ENCODE results near the gene ARID4A.
"Not testable (repeated sequence)": the region's sequence is repeated elsewhere in the genome, so short reads cannot be mapped to it uniquely, and the experiment has no call there.

The ARID4A gene, protein sequence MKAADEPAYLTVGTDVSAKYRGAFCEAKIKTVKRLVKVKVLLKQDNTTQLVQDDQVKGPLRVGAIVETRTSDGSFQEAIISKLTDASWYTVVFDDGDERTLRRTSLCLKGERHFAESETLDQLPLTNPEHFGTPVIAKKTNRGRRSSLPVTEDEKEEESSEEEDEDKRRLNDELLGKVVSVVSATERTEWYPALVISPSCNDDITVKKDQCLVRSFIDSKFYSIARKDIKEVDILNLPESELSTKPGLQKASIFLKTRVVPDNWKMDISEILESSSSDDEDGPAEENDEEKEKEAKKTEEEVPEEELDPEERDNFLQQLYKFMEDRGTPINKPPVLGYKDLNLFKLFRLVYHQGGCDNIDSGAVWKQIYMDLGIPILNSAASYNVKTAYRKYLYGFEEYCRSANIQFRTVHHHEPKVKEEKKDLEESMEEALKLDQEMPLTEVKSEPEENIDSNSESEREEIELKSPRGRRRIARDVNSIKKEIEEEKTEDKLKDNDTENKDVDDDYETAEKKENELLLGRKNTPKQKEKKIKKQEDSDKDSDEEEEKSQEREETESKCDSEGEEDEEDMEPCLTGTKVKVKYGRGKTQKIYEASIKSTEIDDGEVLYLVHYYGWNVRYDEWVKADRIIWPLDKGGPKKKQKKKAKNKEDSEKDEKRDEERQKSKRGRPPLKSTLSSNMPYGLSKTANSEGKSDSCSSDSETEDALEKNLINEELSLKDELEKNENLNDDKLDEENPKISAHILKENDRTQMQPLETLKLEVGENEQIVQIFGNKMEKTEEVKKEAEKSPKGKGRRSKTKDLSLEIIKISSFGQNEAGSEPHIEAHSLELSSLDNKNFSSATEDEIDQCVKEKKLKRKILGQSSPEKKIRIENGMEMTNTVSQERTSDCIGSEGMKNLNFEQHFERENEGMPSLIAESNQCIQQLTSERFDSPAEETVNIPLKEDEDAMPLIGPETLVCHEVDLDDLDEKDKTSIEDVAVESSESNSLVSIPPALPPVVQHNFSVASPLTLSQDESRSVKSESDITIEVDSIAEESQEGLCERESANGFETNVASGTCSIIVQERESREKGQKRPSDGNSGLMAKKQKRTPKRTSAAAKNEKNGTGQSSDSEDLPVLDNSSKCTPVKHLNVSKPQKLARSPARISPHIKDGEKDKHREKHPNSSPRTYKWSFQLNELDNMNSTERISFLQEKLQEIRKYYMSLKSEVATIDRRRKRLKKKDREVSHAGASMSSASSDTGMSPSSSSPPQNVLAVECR

DNA sequence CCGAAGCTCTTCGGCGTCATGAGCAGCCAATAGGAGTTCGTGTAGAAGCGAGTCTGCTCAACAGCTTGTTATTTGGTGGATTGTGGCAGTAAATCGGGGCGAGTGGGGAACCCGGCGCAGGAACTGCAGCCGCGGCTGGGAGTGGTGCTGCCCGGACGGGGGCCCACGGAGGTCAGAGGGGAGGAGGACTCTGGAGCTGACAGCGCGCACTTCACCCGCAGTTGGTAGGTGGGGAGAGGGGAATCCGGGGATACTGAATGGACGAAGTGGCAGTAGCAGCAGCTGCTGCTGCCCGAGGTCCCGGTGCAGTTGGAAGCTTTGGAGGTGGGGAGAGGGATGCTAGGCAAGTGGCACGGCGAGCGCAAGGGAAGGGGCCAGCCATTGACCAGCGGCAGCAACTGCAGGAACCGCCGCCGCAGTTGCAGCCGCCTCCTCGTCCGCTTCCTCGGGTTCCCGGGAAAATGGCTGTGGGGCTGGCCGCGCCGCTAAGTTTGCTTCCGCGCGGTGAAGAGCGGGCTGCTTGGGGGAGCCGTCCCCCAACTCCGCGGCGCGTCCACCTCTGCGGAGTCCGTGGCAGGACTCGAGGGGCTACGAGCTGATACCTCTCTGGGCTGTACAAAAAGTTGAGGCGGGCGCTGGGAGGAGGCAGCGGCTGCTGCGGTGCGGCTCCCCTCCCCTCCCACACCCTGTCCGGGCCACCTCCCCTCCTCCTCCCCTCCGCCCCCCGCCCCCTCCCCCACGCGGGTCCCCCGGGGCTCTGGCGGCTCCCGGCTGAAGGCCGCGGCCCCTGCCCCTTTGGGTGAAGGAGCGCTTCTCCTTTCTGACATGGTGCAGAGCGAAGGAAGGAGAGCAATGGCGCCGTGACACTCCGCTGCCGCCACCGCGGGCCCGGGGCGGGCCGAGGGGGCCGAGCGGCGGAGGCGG, at the start of gene ARID4A:
TSS of gene ARID4A (plus strand) at position 79 of the 924 bp plus-strand sequence. CDS start 1,300 bp downstream, outside the sequence.
- DNase-seq (ENCODE audit: low spot score): peak; percentile 39

DNA sequence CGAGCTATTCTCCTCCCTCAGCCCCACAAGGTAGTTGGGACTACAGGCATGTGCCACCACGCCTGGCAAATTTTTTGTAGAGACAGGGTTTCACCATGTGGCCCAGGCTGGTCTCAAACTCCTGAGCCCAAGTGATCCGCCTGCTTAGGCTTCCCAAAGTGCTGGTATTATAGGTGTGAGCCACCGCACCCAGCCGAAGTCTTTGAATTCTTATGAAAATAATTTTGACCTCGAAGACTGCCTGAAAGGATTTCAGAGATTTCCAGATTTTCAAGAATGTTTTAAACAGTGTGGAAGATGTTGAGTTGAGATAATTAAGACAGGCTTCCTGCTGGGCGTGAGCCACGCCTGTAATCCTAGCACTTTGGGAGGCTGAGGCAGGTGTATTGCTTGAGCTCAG, 48.7 kb upstream of the ARID4A start:
- DNase-seq (ENCODE audit: low spot score): no peak

DNA sequence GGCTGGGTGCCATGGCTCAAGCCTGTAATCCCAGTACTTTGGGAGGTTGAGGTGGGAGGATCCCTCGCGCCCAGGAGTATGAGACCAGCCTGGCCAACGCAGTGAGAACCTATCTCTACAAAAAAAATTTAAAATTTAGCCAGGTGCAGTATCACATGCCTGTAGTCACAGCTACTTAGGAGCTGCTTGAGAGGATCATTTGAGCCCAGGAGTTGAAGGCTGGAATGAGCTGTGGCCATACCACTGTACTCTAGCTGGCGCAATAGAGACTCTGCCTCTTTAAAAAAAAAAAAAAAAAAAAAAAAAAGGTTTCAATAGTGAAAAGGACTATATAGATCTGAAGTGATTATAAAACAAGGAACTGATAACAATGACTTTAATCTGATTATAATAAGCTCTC, 40.2 kb upstream of the ARID4A start:
- DNase-seq (ENCODE audit: low spot score): no peak

DNA sequence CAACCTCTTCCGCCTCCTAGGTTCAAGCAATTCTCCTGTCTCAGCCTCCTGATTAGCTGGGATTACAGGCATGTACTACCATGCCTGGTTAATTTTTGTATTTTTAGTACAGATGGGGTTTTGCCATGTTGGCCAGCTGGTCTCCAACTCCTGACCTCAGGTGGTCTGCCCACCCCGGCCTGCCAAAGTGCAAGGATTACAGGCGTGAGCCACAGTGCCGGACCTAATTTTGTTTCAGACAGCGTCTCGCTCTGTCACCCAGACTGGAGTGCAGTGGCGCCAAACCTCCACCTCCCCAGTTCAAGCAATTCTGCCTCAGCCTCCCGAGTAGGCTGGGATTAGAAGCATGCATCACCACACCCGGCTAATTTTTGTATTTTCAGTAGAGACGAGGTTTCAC, 36.4 kb upstream of the ARID4A start:
- not testable (repeated sequence) for DNase-seq (ENCODE audit: low spot score)

DNA sequence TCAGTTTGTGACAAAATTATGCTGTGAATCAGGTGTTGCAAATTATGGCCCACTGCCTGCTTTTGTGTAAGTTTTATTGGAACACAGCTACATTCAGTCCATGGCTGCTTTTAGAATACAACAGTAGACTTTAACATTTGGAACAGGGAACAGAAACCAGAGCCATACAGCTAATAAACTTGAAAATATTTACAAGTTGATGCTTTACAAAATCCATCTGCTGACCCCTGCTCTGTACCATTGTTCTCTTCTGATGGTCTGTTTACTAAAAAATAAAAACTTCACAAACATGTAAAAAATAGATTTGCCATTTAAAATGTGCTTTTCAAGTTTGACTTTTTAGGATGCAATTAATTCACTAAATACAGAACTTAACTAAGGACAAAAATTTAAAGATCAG, 33.0 kb upstream of the ARID4A start:
- no peak for DNase-seq (ENCODE audit: low spot score)

DNA sequence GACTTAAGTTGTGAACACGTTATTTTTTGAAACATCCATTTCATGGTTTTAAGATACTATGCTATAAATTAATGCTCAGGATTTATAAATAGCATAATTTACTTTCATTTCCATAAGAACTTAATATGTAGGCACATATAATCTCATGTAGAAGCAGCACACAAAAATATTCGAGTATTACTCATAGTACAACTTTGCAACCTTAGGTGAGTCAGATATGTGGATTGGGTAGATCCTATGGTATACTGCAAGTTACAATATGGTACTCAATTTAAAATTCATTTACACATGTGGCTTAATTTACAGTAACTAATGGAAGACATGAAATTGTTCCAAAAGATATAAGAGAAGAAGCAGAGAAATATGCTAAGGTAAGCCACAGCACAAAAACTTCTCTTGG, 27.7 kb upstream of the ARID4A start:
- no peak for DNase-seq (ENCODE audit: low spot score)

DNA sequence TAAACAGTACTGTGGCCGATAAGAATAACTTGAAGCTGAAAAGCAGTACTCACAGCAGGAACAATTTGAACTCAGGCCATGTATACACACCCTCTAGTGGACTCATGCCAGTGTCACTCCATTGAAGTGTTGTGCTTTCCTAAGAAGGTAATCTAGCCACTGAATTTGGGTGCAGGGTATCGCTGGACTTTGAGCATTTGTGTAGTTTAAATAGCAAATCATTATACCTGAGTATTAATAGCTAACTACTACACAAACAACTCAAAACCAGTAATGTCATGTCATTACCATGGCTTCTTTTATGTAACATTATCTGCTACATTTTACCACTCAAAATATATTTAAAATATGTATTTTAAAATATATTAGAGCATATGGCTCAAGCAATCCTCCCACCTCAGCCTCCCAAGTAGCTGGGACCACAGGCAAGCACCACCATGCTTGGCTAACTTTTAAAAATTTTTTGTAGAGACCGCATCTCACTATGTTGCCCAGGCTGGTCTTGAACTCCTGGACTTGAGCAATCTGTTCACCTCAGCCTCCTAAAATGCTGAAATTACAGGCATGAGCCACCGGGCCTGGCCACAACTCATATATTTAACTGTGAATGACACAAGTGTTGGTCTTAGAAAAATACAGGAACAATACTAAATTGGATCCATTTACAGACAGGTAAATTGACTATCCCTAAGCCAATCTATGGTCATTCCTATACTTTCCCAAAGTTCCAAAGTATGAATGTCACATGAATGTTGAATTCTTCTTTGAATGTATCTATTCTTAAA, 25.6 kb upstream of the ARID4A start:
- DNase-seq (ENCODE audit: low spot score): peak; percentile 55

DNA sequence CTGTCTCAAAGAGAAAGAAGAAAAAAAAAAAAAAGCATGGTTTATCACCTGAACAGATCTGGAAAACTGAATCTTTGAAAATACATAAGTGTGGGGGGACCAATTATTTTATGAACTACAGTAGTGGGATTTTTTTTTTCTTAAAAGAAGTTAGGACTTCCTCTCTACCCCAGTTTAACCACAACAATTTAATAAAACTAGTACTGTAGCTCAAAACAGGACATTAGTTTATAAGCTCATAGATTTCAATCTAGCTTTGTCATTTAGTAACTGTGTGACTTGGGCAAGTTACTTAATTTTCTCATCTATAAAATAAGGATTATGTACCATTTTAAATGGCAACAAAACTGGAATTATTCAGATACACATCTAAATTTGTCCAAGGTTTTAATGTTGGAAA, 23.5 kb upstream of the ARID4A start:
- DNase-seq (ENCODE audit: low spot score): no peak

DNA sequence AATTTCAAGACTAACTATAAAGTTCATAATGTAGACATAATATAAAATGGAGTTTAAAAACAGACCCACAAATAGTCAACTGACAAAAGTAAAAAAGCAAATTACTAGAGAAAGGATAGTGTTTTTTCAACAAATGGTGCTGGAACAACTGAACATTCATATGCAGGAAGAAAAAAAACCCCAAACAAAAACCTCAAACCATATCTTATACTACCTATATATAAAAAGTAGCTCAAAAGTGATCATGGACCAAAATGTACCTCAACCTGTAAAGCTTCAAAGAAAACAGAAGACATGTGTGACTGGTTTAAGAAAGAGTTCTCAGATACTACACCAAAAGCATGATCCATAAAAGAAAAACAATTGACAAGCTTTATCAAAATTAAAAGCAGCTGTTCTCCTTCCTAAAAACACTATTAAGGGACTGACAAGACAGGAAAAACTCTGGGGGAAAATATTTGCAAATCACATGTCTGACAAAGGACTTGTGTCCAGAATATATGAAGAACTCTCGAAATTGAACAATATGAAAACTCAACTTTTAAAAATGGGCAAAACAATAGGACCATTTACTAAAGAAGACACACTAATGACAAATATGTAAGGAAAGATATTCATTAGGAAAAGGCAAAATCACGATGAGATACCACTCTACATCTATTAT, 22.7 kb upstream of the ARID4A start:
- DNase-seq (ENCODE audit: low spot score): no peak

DNA sequence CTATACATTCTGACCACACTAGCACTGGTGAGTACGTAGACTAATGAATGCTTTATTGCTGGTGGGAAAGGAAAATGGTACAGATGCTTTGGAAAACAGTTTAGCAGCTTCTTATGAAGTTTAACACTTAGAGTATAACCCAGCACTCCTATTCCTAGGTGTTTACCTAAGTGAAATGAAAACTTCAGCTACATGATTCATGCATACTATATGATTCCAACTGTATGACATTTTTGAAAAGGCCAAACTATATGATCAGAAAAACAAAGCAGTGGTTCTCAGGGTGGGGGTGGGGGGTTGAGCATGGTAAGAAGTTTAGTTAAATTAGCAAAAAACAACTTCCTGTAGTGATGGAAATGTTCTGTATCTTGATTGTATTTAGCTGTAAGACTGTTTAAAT, 22.1 kb upstream of the ARID4A start:
- DNase-seq (ENCODE audit: low spot score): no peak

DNA sequence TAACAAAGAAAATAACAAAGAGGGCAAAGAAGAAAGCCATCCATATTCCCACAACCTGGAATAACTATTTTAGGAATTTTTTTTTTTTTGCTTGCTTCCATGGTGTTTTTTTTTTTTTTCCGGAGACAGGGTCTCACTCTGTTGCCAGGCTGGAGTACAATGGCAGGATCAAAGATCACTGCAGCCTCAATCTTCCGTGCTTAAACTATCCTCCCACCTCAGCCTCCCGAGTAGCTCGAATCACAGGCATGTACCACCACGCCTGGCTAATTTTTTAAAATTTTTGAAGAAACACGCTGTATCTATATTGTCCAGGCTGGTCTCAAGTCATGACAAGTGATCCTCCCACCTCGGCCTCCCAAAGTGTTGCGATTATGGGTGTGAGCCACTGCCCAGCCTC, 20.2 kb upstream of the ARID4A start:
- DNase-seq (ENCODE audit: low spot score): no peak

DNA sequence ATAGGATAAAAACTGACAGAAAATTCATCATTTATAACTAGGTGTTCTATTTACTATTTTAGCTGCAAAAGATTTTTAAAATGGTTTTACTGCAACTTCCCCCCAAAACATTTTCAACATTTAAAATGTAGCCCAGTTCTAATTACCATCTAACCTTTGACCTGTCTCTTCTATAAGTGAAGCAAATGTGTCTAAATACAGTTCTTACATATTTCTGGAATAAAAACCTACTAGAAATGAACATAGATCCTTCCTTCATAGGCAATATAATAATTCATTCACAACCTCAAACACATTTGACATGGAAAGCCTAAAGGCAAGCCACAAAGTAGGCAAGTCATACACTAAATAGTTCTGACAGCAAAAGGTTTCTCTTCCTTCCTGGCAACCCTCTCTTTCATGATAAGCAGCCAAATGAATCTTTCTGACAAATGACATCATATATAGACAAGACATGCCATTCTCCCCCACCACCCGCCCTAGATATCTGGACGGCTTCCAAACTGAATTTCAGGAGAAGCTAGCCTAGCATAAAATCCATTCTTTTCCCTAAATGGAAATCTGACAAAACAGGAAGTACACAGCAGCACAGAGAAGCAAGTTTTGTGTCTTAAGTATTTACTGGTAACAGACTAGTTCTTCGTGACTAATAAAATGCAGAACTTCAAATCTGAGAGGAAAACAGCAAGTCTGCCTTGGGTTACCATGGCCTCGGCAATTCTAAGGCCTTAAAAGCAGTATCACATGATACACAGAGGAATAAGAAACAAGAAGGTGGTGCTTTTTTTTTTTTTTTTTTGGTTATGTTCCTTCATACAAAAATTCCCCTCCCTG, 17.2 kb upstream of the ARID4A start:
- DNase-seq (ENCODE audit: low spot score): no peak

DNA sequence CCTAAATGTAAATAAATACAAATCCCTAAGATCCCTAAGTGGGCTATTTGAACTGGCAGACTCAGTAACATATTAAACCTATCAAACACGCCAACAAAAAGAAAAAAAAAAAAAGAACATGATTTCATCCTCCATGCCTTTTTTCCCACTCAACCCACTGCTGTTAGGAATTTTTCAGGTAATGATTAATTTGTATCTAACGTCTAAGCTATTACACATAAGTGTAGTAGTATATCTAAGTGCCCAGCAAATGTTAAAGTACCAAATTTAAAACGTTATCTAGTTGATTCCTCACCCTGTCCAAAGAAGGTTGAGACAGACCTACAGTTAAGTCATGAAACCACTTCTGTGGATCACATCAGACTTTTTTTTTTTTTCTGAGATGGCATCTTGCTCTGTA, 16.4 kb upstream of the ARID4A start:
- DNase-seq (ENCODE audit: low spot score): no peak

DNA sequence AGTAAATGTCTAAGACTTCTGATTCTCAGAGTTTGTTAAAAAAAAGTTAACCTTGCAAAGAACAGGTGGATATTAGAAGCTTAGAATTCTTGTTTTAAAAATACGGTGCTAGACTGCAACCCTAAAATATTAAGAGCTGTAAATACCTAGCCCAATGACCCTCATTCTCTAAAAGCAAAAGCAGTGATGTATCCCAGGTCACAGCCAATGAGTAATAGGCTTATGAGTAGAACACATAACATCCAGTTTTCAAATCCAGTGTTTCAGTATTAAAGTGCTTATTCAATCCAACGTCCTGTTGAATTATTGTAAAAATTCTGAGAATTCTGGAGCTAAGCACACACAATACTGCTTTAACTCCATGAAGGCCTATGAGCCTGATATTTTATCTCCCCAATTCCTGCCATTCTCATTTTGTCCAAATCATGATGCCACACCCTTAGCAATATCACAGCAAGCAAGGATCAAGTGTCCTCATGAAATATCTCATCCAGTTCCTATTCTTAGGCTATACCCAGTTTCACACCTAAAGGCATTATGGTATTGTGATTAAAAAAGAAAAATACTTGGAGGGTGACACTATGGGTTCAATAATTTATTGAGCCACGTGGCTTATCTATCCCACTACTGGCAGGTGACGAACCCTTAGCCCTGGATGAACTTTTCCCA, 15.3 kb upstream of the ARID4A start:
- DNase-seq (ENCODE audit: low spot score): no peak

DNA sequence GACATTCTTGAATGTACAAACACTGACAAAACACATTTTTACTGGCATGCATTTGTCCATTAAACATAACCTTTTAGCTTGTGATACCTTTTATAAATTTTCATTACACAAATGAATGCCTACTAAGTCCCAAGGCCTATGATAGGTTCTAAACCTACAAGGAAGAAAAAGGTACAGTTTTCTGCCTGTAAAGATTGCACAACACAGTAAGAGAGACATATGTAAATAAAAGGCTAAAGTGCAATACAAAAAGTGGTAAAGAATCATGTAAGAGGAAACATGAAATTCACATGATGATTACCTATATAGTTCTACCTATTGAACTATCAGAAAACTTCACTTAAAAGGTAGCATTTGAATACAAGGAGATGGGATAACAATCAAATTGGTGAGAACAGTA, 14.6 kb upstream of the ARID4A start:
- DNase-seq (ENCODE audit: low spot score): peak; percentile 4

DNA sequence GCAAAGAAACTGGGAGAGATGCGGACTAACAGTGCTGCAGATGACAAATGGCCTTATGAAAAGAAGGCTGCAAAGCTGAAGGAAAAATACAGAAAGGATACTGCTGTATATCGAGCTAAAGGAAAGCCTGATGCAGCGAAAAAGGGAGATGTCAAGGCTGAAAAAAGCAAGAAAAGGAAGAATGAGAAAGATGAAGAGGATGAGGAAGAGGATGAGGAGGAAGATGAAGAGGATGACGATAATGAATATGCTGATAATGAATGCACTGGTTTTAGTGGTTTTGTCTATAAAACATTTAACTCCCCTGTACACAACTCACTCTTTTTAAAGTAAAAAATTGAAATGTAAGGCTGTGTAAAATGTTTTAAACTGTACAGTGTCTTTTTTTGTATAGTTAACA, 13.2 kb upstream of the ARID4A start:
- DNase-seq (ENCODE audit: low spot score): no peak

DNA sequence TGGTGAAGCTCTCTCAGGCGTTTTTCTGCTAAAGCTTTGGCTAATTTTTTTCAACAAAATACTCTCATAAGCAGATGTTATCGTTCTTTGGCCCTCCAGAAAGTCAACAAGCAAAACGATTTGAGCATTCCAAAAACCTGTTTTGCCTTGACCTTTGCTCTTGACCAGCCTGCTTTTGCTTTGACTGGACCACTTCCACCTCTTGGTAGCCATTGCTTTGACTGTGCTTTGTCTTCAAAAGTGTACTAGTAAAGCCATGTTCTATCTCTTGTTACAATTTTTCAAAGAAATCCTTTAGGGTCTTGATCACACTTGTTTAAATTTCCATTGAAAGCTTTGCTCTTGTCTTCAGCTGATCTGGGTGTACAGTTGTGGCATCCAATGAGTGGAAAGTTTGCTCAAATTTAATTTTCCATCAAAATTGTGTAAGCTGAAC, 10.7 kb upstream of the ARID4A start:
- no peak for DNase-seq (ENCODE audit: low spot score)

DNA sequence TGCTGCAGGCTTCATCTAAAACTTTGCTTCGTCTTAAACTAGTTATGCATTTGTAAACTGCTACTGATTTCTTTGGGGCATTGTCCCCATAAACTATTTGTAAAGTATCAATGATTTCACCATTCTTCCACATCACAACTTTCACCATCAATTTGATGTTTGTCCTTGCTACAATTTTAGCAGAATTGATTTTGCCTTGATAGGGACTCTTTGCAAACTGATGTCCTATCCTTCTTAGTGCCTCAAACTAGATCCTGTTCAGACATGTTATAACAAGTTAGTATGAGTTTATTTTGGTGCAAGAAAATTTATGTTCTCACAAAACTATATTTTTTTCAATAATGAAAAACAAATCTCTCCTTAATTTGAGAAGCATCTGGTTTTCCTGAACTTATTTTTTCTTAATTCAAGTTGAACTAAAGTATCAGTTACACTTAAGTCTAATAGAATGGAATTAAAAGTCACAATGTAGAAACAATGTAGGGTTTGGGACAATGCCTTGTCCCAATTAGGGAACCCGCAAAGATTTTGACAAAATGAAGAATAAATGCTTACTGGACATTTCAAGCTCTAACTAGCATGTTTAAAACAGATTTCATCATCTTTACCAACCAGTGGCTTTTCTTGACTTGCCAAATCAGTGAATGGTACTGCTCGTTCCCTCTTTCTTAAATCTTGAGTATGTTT, 10.1 kb upstream of the ARID4A start:
- DNase-seq (ENCODE audit: low spot score): no peak

Data from HuH-7 (cell line).